Vagina (tissue), 2 donors: ENCODE measurements around the gene HIPK2. TPM values are rescaled to one million over a fixed set of nuclear protein-coding genes. Genes with fewer than 3 reads are reported as not detected.

Source experiments
- DNase-seq, 2 donors: peaks; one replicate each; pipeline ENCODE4 v3.0.0-alpha.2; 2017; ENCODE audit errors: extremely low spot score in 2 of 2
- H3K27ac ChIP-seq: fragments of 200-600 bp; sonication (generic); one replicate; pipeline ENCODE4 v1.5.1; 2019
- H3K27me3 ChIP-seq: fragments of 200-600 bp; sonication (generic); one replicate; pipeline ENCODE4 v1.5.1; 2019
- H3K36me3 ChIP-seq, 2 donors: fragments of 200-600 bp; sonication (generic); one replicate each; pipeline ENCODE4 v1.5.1; 2017 to 2019
- H3K4me1 ChIP-seq: fragments of 200-600 bp; sonication (generic); one replicate; pipeline ENCODE4 v1.5.1; 2019
- H3K4me3 ChIP-seq, 2 donors: fragments of 200-600 bp; sonication (generic); 1 replicate in 1 of 2; 2 replicates in 1 of 2; pipeline ENCODE4 v1.5.1; 2016 to 2019
- H3K9me3 ChIP-seq: fragments of 200-600 bp; sonication (generic); one replicate; pipeline ENCODE4 v1.5.1; 2019
- CTCF ChIP-seq, 3 experiments: fragments of 450-650 bp in 2 of 3; fragments of 200-600 bp in 1 of 3; sonication (generic) in 1 of 3; IDR thresholded peaks; one replicate each; pipeline ENCODE4 v1.5.1; 2017 to 2019; ENCODE audit warnings: antibody characterized with exemption in 3 of 3, mild to moderate bottlenecking in 2 of 3, moderate library complexity in 2 of 3
- POLR2A ChIP-seq, 2 donors: fragments of 450-650 bp; IDR thresholded peaks; one replicate each; pipeline ENCODE4 v1.6.1; 2017; ENCODE audit warnings: antibody characterized with exemption in 2 of 2, mild to moderate bottlenecking in 2 of 2, moderate library complexity in 2 of 2
- POLR2AphosphoS5 ChIP-seq, 2 donors: sonication (generic); formaldehyde crosslinking; IDR thresholded peaks; one replicate each; pipeline ENCODE4 v1.9.0; 2017; ENCODE audit warnings: antibody characterized with exemption in 2 of 2, mild to moderate bottlenecking in 2 of 2, low read depth in 1 of 2; ENCODE audit not compliant: insufficient read depth in 1 of 2
- intact Hi-C: fragments of 100-400 bp; cut with DNase I; formaldehyde crosslinking; loops from one replicate; pipeline ENCODE4 v1.15.1; 2023
- total RNA-seq: library from RNA; depleted of rRNA; stranded (reverse); fragments of >200 nt; gene quantifications from one replicate; pipeline ENCODE4 v1.2.3, GENCODE V29; 2016

Gene HIPK2
- total RNA-seq, 1 donor from 2014 or later: 21.9 TPM

DNA sequence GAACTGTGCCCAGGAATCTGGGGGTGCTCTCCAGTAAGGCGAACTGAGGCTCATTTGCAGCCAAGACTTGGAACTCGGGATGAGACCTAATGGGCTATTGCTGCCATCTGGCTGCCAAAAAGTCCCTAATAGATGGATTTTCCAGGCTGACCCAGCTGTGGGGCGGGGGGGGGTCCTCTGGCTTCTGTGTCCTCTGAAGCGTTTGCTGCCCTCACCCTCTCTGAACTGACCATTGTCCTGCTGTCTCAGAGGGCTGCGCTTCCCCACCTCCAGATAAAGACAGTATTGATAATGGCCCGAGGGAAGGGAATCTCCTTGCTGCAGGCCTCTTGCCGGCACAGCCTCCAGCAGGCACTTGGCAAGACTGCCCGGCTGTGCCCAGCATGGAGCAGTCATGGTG lies 207.7 kb downstream of the HIPK2 start:
- H3K9me3 ChIP-seq: no peaks in the 10 kb centered on the region
- TF ChIP-seq POLR2A (IDR thresholded peaks at IDR 0.05): no peak
- TF ChIP-seq CTCF (IDR thresholded peaks at IDR 0.05): no peak
- no peak for TF ChIP-seq POLR2AphosphoS5 (IDR thresholded peaks at IDR 0.05; ENCODE audit: insufficient read depth in 1 of 2, low read depth in 1 of 2)
- H3K4me3 ChIP-seq: no peak overlapping the region
- H3K36me3 ChIP-seq: peaks cover 0 to 25% of the 10 kb centered on the region in 2 donors
- H3K27ac ChIP-seq: no peak overlapping the region
- H3K4me1 ChIP-seq: no peaks in the 10 kb centered on the region
- no peaks in the 10 kb centered on the region for H3K27me3 ChIP-seq
- intact Hi-C loops: no loop called here
- DNase-seq: peak; percentile 34 to 56

- TF ChIP-seq CTCF (IDR thresholded peaks at IDR 0.05): no peak
- no peak for TF ChIP-seq POLR2AphosphoS5 (IDR thresholded peaks at IDR 0.05; ENCODE audit: insufficient read depth in 1 of 2, low read depth in 1 of 2)
- no peak for TF ChIP-seq POLR2A (IDR thresholded peaks at IDR 0.05)
- no peak overlapping the region for H3K27ac ChIP-seq
- H3K9me3 ChIP-seq: no peaks in the 10 kb centered on the region
- intact Hi-C loops: no loop called here
- no peaks in the 10 kb centered on the region for H3K4me1 ChIP-seq
- no peaks in the 10 kb centered on the region for H3K27me3 ChIP-seq
- DNase-seq: peak; percentile 82 to 85
- H3K4me3 ChIP-seq: no peak overlapping the region
- peaks cover 0 to 14% of the 10 kb centered on the region in 2 donors for H3K36me3 ChIP-seq
These were observed 208.8 kb downstream of the HIPK2 start for GRCh38 chr7:139568813-139569490.

GRCh38 chr7:139568346-139568675 lies 209.5 kb downstream of the HIPK2 start:
- intact Hi-C loops: no loop called here
- peaks cover 0 to 10% of the 10 kb centered on the region in 2 donors for H3K36me3 ChIP-seq
- TF ChIP-seq POLR2AphosphoS5 (IDR thresholded peaks at IDR 0.05; ENCODE audit: insufficient read depth in 1 of 2, low read depth in 1 of 2) (no peak), POLR2A (IDR thresholded peaks at IDR 0.05) (no peak), CTCF (IDR thresholded peaks at IDR 0.05) (no peak)
- DNase-seq: peak in 1 of 2 donors; percentile 70
- no peak overlapping the region for H3K4me3 ChIP-seq
- H3K4me1 ChIP-seq: no peaks in the 10 kb centered on the region
- H3K27ac ChIP-seq: no peak overlapping the region
- no peaks in the 10 kb centered on the region for H3K9me3 ChIP-seq
- H3K27me3 ChIP-seq: no peaks in the 10 kb centered on the region

DNA sequence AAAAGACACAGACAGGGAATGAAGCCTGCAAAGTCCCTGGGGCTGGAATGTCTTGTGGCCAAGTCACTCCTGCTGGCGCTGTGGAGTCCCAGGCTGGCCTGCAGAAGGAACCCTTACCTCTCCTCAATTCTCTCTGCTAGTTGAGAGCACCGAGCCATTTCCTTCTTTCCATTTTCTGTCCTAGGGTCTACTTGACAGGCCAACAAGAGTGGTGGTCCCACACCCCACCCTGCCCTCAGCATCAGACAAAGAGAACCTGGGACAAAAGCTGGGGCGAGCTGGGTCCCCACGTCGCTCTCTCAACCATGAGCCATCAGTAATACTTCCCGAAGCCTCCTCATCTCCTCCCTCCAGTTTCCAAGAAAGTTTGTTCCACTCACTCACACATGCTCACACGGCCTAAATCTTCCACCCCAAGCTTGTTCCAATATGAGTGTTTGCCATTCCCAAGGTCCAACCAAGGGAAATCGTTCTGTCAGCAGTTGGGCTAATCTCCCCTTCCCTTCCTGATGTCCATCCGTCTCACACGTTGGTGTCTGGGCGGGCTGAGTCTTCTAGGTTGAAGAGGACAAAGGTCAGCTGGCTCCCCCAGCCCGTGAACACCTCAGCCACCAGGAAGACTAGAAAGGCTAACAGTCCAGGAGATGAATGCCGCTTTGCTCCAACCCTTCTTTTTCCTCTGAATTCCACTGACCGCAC lies 210.0 kb downstream of the HIPK2 start:
- Histone ChIP-seq H3K9me3 (no peaks in the 10 kb centered on the region), H3K4me3 (no peak overlapping the region), H3K27ac (no peak overlapping the region), H3K27me3 (no peaks in the 10 kb centered on the region), H3K4me1 (no peaks in the 10 kb centered on the region), H3K36me3 (peaks cover 0 to 5% of the 10 kb centered on the region in 2 donors)
- DNase-seq: peak; percentile 62 to 87
- intact Hi-C loops: no loop called here
- TF ChIP-seq POLR2A (IDR thresholded peaks at IDR 0.05) (no peak), CTCF (IDR thresholded peaks at IDR 0.05) (no peak), POLR2AphosphoS5 (IDR thresholded peaks at IDR 0.05; ENCODE audit: insufficient read depth in 1 of 2, low read depth in 1 of 2) (no peak)
